Bronchial epithelial cell (primary cell): ENCODE results near the gene STRIP2. TPM values are rescaled to one million over a fixed set of nuclear protein-coding genes. Genes with fewer than 3 reads are reported as not detected.

Experiments used
- DNase-seq: peaks from one replicate; pipeline ENCODE4 v3.0.0-alpha.2; 2010; ENCODE audit warnings: low read depth
- FAIRE-seq: peaks from 2 replicates; lab custom pipeline; 2011; peaks lifted over from hg19 to GRCh38; lab: Jason Lieb, UNC
- H3K27me3 ChIP-seq: 2 replicates; pipeline ENCODE4 v1.5.1; 2011; ENCODE audit warnings: low read length; ENCODE audit not compliant: control insufficient read depth, insufficient read depth
- H3K36me3 ChIP-seq: 2 replicates; pipeline ENCODE4 v1.5.1; 2011; ENCODE audit warnings: low read length; ENCODE audit not compliant: control insufficient read depth, insufficient read depth
- H3K4me3 ChIP-seq: 2 replicates; pipeline ENCODE4 v1.5.1; 2011; ENCODE audit warnings: mild to moderate bottlenecking, low read depth, low read length, control low read depth
- total RNA-seq: library from RNA; depleted of rRNA; stranded (reverse); fragments of >200 nt; gene quantifications from 2 replicates; pipeline ENCODE4 v1.2.1, GENCODE V29; 2014
- TF ChIP-seq, protein P1 (sequence below): IDR thresholded peaks from 2 replicates; pipeline ENCODE4 v1.5.1; 2011; ENCODE audit warnings: mild to moderate bottlenecking, moderate library complexity, low read length, control low read depth, inconsistent platforms; ENCODE audit not compliant: insufficient read depth, severe bottlenecking

Gene STRIP2
- total RNA-seq, 1 donor from 2014 or later, result 6.8 TPM

DNA sequence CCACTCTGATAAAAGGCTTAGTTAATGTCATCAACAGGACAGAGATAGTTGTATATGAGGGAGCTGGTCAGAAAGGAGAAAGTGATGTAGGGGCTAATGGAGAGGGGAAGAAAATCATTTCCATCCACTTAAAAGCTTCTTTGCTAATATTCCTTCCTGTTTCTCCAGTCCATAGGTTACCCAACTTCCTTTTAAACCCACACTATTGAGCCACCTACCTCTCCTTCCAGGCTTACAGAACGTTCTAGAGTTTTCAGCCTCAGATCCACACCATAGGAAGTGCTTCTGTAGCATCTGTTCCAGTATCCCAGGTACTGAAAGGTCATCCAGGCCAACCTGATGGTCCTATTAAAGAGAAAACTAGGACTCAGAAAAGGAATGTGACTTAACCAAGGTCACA is 28.2 kb downstream of the STRIP2 start:
- DNase-seq, result no peak
- no peak for FAIRE-seq
- H3K4me3 ChIP-seq, result no peak overlapping the region
- no peaks in the 10 kb centered on the region for H3K27me3 ChIP-seq
- H3K36me3 ChIP-seq, result peaks cover 17% of the 10 kb centered on the region
- TF ChIP-seq, protein P1, sequence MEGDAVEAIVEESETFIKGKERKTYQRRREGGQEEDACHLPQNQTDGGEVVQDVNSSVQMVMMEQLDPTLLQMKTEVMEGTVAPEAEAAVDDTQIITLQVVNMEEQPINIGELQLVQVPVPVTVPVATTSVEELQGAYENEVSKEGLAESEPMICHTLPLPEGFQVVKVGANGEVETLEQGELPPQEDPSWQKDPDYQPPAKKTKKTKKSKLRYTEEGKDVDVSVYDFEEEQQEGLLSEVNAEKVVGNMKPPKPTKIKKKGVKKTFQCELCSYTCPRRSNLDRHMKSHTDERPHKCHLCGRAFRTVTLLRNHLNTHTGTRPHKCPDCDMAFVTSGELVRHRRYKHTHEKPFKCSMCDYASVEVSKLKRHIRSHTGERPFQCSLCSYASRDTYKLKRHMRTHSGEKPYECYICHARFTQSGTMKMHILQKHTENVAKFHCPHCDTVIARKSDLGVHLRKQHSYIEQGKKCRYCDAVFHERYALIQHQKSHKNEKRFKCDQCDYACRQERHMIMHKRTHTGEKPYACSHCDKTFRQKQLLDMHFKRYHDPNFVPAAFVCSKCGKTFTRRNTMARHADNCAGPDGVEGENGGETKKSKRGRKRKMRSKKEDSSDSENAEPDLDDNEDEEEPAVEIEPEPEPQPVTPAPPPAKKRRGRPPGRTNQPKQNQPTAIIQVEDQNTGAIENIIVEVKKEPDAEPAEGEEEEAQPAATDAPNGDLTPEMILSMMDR, result no peak

DNA sequence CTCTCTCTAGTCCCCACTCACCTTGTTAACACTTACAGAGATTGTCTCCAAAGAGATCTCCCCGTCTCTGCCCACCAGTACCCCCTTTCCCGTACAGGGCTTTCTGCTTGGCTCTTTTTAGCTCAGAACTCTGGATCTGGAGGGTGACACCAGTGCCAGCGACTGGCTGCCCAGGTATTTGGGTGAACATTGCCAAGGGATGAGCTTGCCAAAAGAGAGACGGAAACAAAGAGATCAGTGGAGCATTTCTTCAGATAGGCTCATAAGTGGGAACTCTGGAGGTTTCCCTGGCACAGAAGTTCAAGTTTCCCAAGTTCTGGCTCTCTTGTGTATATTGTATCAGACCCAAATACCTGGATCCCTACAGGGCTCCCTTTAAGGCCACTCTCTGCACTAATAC is 30.0 kb downstream of the STRIP2 start:
- no peak for FAIRE-seq
- TF ChIP-seq, protein P1, result no peak
- Histone ChIP-seq H3K27me3 (no peaks in the 10 kb centered on the region), H3K36me3 (peaks cover 12% of the 10 kb centered on the region), H3K4me3 (no peak overlapping the region)
- no peak for DNase-seq

DNA sequence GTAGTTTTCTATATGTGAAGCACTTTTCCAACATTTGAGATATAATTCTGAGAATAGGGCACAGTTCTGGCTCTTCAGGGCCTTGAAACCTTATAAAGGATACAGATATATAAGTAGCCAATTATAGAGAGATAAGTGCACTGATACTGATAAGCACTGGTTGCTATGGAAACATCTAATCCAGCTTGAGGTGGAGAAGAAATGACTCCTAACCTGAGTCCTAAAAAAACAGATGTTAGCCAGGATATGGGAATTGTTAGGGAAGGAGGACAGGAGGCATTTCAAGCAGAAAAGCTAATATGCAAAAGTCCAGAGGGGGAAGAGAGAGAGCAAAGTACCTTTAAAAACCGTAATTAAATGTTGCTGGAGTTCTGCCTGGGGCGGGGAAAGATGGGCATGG is 30.8 kb downstream of the STRIP2 start:
- no peak for DNase-seq
- no peak overlapping the region for H3K4me3 ChIP-seq
- TF ChIP-seq, protein P1, result no peak
- H3K27me3 ChIP-seq, result no peaks in the 10 kb centered on the region
- H3K36me3 ChIP-seq, result peaks cover 10% of the 10 kb centered on the region
- FAIRE-seq, result no peak

DNA sequence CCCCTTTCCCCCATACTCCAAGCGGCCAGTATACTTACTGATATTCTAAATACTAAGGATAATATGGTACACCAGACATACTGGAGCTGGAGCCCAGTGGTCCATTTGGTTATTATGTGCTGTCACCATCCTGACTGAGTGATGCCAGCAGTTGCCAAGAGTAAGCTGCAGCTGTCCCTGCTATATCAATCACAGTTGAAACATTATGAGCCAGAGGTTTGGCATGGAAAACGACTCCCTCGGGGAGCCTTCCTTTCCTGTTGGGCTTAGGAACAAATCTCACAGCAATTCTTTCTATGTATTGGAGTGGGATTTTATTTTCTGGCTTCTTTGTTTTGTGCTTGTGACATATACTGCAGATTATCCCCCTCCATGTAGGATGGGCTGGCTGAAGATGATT is 32.6 kb downstream of the STRIP2 start:
- FAIRE-seq, result no peak
- Histone ChIP-seq H3K27me3 (no peaks in the 10 kb centered on the region), H3K36me3 (peaks cover 7% of the 10 kb centered on the region), H3K4me3 (no peak overlapping the region)
- TF ChIP-seq, protein P1, result no peak
- no peak for DNase-seq

DNA sequence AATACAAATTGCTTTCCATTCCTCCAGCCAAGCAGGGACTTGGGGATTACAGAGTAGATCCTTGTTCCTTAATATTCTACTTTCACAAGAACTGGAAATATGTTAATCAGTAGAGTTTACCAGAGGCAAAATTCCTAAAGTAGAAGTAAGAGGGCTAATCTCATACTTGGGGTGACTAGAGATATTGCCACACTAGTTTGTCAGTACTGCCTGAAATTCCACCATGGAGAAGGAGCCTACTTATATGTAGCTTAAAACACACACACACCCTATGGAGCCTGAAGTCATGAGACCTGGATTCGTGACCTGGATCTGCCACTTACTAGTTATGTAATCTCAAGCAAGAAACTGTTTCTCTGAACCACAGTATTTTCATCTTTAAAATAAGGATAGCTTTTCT is 33.9 kb downstream of the STRIP2 start:
- peaks cover 1% of the 10 kb centered on the region for H3K36me3 ChIP-seq
- DNase-seq, result peak; percentile 70
- no peak for FAIRE-seq

DNA sequence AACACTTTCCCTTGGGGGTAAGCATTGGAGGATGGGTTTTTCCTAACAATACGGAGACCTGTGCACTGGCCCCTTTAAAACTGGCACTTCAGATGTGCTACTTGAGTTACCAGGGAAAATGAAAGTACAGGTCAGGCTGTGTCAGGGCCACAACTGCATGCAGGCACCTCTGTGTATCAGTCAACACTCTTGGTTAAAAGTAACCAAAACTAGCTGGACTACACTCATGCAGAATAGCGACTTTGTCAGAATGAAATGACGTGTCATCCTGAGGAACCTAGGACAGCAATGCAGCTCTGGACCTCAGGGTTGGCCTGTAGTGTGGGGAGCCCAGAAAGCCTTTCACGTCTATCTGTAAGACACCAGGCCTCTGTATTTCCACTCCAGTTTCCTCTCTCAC is 34.3 kb downstream of the STRIP2 start:
- Histone ChIP-seq H3K27me3 (no peaks in the 10 kb centered on the region), H3K4me3 (no peak overlapping the region), H3K36me3 (peaks cover 1% of the 10 kb centered on the region)
- FAIRE-seq, result no peak
- TF ChIP-seq, protein P1, result no peak
- no peak for DNase-seq

More for the DNA sequence above, 33.9 kb downstream of the STRIP2 start:
- Histone ChIP-seq H3K27me3 (no peaks in the 10 kb centered on the region), H3K4me3 (no peak overlapping the region)
- TF ChIP-seq, protein P1, result no peak
